Ramos (cell line): ENCODE measurements around the gene MAGI1.

ENCODE experiments used
- in situ Hi-C: fragments of 300-500 bp; cut with MboI; formaldehyde crosslinking; loops from one replicate; pipeline ENCODE4 v1.14.3; 2022; ENCODE audit warnings: low sequenced_read_pairs; ENCODE audit not compliant: unreplicated experiment

The MAGI1 gene

DNA sequence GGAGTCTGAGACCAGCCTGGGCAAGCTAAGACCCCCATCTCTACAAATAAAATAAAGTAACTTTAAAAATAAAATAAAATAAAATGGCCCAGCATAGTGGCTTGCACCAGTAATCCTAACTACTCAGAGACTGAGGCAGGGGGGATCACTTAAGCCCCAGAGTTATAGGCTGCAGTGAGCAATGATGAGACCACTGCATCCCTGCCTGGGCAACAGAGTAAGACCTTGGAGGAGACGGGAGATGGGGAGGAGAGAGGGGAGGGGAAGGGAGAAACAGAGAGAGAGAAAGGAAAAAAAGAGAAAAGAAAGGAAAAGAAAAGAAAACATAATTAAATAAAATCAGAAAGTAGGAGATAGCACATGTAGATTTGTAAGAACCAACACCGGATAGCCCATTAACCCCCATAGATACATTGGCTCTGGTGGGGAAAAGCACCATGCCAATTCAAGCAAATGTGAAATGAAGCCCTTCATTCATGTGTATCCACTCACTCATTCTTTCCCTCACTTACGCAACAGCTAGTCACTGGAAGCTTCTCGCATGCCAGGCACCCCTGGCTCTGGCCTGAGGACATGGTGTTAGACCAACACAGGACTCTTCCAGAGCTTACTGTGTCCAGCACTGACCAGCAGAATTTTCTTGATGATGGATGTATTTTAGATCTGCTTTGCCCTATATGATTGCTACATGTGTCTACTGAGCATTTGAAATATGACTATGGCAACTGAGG, 183.2 kb downstream of the MAGI1 start:
- in situ Hi-C loops: no loop called here

DNA sequence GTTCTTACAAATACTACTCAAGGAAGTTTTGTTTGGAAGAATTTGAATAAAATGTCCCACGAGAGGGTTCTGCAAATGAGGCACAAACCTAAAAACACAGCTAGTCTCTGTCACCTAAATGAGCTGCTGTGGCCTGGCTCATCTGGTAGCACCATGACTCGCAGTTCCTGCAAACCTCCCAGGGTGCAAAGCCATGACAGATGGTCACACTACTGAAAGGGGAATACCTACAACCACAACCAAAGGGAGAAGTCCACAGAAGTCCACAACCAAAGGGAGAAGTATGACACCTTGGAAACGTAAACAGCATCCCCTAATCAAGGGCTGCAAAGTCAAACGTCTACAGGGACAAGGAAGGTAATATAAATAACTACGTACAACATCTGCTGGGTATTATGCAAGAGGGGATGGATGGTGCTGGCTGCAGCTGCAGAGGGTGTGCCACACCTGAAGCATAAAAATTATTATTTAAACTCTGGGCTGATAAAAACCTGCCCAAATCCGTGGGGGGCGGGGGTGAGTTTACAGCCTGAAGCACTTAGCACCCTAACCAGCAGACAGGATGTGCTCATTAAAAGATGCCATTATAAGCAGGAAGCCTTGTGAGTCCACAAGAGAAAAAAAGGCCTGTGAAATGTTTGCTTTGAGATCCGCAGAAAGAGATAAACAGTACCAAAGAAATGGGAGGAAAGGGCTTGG, 184.0 kb downstream of the MAGI1 start:
- in situ Hi-C loops: no loop called here

DNA sequence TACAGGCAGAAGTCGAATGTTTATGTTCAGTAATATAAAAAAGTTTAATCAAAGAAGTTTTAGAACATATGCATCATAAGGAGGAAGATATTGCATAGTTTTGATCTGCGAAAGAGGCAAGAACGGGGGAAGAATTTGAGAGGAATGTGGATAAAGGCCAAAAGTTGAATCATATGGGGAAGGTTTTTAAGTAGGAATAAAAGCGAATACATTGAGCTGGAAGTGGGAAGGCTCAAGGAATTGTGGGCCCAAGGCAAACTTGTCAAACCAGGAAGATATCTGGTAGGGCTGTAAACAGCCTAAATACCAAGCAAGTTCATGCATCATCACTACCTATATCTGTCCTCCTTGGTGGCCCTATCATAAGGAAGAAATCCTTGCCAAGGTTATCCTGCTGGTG, 186.9 kb downstream of the MAGI1 start:
- in situ Hi-C loops: no loop called here

DNA sequence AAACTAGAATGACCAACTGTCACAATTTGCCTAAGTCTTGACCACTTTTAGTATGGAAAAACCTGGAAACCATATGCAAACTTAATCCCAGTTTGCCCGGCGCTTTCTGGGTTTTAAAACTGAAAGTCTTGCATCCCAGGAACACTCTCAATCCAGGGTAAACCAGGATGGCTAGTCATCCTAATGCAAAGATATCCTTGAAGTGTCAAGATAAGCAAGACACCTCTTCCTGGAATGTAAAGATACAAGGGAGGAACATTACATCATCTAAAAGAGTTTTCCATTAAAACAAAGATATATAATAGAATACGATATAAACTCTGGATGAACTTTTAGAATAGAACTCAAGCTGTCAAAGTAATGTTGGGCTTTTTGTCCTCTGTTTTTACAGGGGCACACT, 188.5 kb downstream of the MAGI1 start:
- in situ Hi-C loops: no loop called here

DNA sequence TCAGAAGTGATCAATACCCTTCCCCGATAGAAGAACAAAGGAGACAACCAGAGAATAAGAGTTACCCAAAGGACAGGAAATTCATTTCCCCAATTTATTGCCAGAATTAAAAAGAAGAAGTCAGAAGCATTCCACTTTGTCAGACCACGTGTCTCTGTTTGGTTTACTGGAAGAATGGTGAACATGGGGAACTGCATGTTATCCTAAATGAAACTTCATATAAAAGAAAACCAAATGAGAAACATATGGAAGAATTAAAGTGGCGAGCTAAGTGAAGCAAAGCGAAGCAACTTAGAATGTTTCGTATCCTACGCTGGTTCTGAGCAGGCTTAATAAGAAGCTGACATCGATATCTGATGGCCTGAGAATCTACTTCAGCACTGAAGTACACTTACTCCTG, 190.7 kb downstream of the MAGI1 start:
- in situ Hi-C loops: no loop called here

DNA sequence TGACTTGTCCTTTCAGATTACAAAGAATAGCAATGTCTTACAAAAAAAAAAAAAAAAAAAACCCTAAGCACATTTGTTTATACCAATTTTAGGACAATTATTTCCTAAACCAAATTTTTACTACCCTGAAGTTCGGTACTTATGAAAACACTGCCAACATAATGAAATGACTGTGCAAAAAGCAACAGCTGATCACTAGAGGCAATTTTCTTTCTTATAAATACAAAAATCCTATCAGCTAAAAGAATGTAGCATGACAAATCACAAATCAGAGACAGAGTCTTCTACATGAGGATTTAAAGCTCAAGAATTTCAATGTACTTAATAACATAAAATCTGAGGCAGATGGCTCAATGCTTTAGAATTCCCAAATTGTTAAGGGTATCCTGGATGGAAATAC, 191.8 kb downstream of the MAGI1 start:
- in situ Hi-C loops: no loop called here

DNA sequence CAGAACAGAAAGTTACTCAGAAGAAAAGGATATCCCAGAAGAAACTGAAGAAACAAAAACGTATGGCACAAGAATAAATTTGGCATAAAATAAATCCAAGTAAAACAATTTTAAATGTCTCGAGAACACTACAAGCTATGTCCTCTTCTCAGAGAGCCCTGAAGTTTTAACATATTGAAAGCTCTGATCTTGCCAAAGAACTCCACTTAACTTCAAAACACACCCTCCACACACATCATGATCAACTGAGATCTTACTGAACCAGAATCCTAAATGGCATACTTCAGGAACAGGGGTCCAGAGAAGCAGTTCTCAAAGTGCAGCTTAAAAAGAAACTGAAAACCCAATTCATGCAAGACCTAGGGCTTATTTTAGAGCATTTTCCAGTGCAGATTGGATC, 194.3 kb downstream of the MAGI1 start:
- in situ Hi-C loops: no loop called here

DNA sequence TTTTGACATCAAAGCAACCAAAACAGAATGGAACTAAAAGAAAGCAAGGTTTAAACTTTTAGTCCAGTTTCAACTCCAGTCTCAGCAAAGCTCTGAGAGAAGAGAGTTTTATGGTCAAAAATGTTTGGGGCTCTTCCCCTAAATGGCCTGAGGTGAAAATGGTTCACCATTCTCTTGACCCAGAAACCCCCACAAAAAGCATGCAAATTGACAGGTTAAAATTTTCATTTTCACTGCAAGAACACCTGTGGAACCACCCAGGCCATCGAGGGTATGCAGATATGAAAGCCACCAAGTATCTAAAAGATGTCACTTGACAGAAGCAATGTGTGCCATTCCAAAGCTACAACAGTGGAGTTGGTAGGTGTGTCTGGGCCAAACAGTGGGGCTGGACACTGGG, 195.0 kb downstream of the MAGI1 start:
- in situ Hi-C loops: no loop called here

DNA sequence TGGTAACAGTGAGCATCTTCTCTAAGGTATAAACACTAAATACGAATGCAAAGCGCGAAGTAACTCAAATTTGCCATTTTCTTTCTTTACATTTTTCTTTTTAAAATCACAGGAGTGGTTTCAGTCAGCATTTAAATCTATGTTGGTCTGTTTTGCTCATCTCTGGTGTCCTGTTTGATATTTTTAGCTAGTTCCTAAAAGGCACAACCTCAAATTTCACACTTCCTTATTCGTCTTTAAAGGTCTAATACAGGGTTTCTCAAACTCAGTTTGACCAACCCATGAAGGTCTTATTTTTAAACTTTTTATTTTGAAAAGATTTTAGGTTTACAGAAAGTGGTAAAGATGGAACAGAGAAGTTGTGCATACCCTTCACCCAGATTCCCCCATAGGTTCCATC, 201.1 kb downstream of the MAGI1 start:
- in situ Hi-C loops: no loop called here

DNA sequence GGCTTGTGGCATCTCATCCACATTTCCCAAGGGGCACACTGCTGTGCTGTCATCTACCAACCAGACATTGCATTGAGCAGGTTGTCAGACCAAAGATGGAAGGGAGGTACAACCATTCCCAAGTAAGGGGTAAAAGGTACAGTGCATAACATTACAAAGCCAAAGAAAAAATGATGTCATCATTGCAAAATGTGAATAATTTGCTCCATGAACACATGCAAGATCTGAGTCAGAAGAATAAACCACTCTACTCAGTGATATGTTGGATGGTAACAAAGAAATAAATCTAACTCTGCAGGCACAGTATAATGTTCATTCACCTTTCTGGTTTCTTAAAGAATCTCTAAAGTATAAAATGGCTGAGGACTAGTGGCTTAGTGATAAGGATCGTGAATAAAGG, 202.7 kb downstream of the MAGI1 start:
- in situ Hi-C loops: no loop called here

DNA sequence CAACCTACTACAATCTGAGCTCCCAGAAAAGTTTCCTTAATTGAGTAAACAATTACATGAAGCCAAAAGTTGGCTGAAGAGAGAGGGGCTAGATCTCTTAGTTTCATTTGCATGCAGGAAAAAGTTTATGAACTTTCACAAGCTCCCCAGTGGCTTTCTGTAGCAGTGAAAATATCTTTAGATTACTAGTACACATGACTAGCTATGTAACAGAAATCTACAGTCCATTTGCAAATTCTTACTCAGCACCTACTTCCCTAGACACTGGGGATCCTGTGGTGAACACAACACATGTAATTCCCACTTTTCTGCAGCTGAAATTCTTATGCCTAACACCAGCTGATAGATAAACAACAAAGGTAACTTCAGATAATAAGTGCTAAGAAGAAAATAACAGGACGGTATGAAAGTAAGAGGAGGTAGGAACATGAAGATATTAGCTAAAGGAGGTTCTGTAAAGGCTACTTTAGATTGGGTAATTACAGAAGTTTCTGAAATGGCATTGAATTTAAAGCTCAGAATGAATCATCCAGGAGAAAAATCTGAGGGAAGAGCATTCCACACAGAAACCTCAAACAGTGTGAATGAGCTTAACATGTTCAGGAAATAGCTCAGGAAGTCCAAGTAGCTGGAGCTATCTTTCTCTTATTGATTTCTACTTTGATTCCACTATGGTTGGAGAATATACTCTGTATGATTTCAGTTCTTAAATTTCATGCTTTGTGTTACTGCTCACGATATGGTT, 204.8 kb downstream of the MAGI1 start:
- in situ Hi-C loops: no loop called here

DNA sequence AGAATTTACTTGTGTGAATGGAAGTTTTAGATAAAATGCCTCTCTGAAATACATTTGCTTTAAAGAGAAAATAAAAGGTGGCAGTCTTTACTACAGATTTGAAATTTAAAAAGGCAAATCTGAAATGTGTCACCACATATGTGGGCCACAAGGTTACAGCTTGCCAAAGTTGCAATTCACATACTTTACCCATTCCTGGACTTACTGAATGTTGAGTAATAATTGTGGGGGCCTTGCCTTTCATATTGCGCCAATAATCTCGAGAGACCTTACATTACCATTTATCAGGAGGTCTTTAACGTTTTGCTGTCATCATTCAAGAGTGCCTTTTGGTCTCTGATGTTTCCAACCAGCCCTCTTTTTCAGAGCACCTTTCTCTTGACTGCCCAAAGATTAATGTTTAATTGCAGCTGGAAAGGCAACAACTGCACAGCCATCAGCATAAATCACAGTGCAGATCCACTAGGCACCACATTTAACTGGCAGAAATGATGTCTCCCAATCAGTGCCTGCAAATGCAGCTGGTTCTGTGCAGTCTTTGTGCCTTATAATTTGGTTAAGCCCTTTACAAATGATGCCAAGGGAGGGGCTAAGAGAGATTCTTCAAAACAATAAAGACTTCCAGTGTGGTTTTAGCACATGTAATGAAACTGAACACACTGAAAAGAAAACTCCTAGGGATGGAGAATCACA, 206.8 kb downstream of the MAGI1 start:
- in situ Hi-C loops: no loop called here

DNA sequence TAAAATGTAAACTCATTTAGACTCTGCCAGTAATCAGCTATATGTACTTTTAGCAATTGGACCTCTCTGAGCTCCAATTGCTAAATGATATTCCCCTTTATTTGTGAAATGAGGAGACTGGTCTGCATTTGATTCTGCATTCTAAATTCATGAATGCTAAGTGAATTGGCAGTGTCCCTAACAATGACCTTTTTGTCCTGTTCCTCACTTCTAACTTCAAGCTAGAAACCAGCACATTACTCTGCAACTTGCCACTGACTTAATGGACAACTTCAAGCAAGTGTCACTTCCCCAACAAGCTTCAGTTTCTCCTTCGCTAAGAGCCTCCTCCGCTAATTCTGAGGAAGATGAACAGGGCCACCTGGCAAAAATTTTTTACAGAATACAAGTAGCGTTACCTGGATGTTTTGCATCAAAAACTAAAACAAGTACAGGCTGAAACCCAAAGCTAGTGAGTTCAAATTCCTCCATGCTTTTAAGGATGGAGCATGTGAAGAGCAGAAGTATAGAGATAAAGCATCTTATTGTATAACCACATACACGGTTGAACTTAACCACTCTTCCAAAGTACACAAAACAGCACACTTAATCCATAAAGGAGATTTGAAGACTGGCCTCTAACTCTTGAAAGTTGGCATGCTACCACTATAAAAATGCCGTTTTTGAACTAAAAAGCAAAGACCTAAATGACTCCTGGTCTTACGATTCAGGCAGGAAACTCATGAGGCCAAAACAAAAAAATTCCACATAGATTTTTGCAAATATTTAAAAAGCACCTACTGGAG, 207.6 kb downstream of the MAGI1 start:
- in situ Hi-C loops: no loop called here

DNA sequence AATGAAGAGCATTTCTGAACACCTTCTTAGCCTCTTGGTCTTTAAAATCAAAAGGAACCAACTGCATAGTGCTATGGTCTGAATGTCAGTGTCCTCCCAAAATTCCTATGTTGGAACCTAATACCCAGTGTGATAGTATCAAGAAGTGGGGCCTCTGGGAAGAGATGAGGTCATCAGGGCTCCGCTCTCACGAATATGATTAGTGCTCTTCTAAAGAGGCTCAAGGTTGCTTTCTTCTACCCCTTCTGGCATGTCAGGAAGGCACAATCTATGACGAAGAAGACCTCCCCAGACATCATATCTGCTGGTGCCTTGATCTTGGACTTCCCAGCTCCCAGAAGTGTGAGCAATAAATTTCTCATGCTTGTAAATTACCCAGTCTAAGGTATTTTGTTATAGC, 209.5 kb downstream of the MAGI1 start:
- in situ Hi-C loops: no loop called here

DNA sequence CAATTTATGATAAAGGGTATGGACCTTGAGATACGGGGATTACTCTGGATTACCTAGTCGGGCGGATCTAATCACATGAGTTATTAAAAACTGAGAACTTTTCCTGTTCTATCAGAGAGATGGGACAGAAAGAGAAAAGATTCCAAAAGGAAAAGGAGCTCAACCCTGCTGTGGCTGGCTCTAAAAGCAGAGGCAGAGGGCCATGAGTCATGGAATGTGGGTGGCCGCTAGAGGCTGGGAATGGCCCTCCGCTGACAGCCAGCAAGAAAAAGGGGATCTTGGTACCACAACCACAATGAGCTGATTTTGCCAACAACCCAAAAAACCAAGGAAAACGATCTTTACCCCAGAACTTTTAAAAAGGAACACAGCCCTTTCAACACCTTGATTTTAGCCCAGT, 210.0 kb downstream of the MAGI1 start:
- in situ Hi-C loops: no loop called here

DNA sequence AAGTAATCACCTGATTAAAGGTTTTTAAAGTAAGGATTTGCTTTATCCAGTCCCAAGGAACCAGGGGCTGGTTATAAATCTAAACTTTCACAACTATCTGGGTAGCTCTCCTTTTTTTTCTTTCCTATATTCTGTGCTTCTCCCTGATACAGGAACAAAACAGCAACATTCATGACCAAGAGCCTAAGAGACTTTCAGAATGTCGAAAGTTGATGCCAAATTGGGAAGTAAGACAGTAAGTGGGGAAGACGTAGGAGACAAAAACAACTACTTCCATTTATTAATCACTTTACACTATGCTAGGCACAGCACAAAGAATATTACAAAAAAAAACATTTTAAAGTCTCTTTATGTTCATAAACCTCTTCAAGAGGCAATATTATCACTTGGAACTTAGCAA, 211.6 kb downstream of the MAGI1 start:
- in situ Hi-C loops: no loop called here

DNA sequence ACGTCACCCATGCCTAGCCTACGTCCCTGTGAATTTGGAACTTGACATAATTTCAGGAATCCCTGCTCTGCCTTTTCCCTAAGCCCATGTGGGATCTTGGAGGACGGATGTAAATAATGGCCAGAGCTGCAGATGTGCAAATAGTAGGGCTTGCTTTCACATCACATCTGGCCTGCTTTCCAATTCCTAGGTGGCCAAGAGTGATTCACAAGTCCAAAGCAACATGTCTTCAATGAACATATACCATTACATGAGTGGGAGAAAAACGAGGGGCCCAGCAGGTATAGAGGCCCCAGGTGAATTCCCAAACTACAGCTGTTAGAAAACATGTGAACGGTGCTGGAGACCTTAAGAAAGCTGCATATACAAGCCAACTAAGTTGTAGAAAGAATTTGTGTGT, 214.6 kb downstream of the MAGI1 start:
- in situ Hi-C loops: no loop called here

DNA sequence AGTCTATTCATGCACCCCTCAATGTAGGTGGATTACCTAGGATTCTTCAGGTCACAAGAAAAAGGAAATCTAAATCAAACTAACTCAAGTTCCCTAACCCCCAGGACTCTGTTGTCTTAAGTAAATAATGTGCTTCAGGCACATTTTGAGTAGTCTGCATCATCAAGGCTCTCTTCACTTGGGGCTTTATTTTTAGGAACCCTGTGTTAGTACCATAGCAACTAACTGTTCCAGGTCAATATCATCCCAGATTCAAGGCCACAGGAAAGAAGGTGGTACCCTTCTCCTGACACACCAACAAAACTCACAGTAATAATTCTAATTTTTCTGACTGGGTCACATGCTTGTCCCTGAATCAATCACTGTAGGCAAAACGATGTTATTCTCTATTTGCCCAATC, 218.1 kb downstream of the MAGI1 start:
- in situ Hi-C loops: no loop called here

DNA sequence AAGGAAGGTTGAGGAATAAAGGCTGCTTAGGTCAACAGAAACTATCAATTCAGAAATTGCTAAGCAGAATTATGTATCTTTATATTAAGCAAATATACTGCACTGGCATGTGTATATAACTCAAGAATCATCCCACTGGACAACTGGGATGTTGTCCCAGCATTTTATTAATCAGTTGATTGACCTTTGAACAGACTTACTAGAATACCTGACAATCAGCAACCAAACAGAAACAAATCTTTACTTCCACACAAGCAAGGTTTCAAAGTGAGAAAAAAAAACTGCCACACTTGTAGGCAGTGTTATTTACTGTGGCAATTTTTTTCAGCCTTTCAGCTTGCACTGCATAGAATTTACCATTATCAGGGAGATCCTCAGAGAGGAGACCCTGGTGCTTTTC, 218.8 kb downstream of the MAGI1 start:
- in situ Hi-C loops: no loop called here

DNA sequence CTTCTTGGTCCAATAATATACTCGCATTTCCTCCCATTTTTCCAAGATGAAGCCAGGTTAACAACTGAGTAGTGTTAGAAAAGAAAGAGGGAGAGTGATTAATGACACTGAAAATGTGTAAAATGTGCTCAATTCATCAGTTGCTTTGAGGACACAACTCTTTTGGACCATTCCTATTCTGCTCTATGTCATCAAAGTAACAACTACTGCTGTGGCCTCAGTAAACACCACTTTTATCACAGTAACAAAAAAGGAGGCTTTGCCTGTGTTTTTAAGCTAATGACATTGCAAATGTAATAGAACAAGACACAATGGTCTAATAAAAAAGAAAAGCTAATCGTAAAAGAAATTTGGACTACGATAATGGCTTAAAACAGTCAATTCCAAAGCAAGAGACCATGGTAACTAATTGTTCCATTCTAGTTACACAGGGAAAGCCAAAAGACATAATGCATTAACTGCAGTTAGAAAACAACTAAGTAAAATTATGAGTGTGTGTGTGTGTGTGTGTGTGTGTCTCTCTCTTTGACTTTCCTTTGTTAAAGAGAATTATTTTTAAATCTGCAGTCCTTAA, 221.1 kb downstream of the MAGI1 start:
- in situ Hi-C loops: no loop called here
